Activated T-cell treated with anti-CD3 and anti-CD28 coated beads for 4 hours (primary cell): ENCODE results near the gene CAMK1D.
"Not testable (repeated sequence)": the region's sequence is repeated elsewhere in the genome, so short reads cannot be mapped to it uniquely, and the experiment has no call there.

Source experiments
- DNase-seq: peaks from one replicate; pipeline ENCODE4 v3.0.0-alpha.2; 2020

The CAMK1D gene

DNA sequence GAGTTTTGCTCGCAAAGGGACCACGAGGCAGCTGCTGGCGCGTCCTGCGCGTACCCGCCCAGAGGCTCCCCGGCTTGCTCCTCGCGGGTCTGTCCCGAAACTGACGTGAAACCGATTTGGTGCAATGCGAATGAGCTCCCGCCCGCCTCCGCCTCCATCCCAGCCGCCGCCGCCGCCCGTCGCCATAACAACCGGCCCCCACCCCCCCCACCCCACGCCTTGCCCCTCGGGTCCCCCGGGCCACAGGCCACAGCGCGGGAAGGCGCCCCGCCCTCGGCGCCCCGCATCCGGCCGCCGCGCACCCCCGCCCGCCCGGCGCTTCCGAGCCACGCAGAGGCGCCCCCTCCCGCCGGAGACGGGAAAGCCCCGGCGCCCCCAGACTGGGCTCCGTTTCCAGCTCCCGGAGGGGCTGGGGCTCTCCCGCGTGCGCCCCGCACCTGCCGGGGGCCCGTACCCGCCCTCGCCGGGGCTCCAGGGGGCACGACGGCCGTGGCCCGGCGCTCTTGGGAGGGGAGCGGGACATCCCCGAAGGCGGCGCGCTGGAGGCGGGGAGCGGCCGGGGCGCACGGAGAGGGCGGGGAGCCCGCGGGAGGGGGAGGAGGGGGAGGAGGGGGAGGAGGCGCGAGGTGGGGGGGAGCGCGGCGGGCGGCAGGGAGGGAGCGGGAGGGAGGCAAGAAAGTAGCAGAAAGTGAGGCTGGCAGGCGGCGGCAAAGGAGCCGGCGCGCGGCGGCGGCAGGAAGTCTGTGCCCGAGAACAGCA, at the start of gene CAMK1D:
Gene CAMK1D, plus strand, starts transcription at position 678 of the 759 bp plus-strand sequence.
- DNase-seq: peak; percentile 82

DNA sequence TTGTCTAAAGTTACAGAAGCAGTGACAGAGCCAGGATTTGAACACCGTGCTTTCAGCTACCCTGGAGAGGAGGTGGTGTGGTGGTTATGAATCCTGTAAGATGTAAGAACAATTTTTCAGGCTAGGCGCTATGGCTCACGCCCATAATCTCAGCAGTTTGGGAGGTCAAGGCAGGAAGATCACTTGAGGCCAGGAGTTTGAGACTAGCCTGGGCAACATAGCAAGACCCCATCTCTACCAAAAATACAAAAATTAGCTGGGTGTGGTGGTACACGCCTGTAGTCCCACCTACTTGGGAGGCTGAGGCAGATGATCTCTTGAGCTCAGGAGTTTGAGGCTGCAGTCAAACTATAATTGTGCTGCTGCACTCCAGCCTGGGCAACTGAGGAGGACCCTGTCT, 48.3 kb upstream of the CAMK1D start:
- DNase-seq: not testable (repeated sequence)

DNA sequence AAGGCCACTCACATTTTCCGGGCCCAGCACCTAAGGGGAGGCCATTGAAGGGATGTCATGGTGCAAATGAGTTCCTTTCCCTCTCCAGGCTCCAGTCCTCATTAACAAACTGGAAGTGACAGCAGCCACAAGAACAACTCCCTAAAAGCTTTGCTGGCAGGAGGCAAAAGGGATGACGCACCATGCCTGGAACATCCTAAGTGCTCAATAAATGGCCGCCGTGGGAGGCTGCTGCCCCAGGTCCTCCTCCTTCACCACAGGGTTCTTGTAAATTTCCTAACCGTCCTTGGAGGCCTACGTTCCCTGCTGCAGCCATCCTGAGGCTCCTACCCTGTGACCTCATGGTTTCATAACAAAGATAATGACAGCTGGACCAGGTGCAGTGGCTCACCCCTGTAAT, 41.3 kb upstream of the CAMK1D start:
- no peak for DNase-seq

DNA sequence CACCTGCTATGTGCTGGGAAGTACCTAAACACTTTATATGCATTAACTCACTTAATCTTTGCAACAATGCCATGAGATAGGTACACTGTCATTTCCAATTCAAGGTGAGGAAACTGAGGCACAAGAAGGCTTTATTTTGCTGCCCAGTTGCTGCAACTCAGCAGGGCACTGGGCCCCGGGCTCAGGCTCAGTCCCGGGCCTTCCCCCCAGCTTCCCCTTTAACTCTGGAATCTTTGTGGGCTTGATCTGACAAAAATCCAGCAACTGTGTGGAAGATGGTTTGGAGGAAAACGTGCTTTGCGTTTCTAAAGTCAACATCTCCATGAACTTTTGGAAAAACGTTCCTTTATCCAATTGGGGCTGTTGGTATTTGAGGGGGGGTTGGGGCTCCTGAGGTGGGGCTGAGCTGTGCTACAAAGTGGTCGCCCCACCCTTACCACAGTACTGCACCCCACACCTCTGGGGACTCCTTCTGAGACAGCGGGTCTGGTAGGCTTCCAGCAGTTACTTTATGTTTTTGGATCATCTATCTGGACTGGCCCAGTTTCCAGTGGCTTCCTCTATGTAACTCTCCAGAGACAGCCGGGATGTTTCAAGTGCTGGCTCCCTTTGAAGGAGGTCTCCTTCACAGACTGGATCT, 40.5 kb upstream of the CAMK1D start:
- no peak for DNase-seq

DNA sequence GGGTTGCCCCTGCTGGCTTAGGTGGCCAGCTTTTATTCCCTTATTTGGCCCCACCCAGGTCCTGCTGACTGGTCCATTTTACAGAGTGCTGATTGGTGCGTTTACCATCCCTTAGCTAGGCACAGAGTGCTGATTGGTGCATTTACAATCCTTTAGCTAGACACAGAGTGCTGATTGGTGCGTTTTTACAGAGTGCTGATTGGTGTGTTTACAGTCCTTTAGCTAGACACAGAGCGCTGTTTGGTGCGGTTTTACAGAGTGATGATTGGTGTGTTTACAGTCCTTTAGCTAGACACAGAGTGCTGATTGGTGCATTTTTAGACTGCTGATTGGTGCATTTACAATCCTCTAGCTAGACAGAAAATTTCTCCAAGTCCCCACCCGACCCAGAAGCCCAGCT, 39.6 kb upstream of the CAMK1D start:
- DNase-seq: not testable (repeated sequence)

DNA sequence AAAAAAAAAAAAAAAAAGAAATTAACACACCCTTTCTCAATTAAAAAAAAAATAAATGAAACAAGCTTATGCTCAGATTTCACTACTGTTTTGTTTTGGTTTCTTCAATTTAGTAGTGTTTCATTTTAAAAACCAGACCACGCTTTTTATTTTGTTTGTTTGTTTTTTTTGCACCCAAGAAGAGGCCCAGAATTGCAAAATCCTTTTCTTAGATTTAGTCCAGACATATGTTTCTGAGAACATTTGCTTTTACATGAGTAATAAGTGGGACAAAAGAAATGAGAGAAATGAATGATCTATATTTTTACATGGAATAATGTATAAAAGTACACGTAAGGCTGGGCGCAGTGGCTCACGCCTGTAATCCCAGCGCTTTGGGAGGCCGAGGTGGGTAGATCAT, 34.5 kb upstream of the CAMK1D start:
- no peak for DNase-seq

DNA sequence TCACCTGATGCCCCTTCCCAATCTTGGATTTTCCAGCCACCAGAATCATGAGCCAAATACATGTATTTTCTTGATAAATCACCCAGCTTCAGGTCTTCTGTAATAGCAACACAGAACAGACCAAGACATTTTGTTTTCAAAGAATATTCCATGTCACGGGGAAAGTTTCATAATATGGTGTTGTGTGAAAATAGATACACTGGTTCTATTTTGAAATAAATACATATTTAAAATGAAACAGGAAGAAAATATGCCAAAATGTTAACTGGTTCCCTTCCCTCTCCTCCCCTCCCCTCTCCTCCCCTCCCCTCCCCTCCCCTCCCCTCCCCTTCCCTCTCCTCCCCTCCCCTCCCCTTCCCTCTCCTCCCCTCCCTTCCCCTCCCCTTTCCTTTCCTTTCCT, 30.3 kb upstream of the CAMK1D start:
- DNase-seq: no peak

DNA sequence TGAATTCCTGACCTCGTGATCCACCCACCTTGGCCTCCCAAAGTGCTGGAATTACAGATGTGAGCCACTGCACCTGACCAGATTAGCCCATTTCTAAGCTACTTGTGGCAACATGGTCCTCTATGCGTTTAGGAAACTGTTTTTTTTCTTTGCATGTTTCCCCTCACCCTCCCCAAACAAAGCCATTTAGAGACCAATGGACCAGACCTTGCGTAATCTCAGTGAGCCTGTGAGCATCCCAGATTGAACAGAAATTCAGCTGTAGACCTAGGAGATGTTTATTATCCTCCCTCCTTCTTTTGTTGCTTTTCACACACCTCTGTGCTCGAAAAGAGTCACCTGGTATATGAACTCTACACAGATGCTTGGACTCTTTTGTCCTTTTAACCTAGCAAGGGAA, 28.5 kb upstream of the CAMK1D start:
- no peak for DNase-seq

DNA sequence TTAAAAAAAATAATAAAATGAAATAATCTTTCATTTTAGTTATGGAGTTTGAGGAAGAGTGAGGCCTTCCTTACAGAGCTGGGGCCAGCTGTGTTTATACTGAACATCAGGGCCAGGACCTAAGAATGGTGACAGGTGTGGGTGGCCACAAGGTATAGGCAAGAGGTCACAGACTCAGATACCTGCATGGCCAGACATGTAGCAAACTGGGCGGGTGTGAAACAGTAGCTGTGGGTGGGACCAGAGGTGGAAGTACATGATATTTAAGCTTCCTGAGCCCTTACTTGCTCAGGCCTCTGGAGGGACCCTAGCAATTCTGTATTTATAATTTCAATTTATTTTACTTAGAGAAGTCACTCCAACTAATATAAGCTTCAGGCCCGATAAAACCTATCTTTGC, 27.7 kb upstream of the CAMK1D start:
- no peak for DNase-seq

DNA sequence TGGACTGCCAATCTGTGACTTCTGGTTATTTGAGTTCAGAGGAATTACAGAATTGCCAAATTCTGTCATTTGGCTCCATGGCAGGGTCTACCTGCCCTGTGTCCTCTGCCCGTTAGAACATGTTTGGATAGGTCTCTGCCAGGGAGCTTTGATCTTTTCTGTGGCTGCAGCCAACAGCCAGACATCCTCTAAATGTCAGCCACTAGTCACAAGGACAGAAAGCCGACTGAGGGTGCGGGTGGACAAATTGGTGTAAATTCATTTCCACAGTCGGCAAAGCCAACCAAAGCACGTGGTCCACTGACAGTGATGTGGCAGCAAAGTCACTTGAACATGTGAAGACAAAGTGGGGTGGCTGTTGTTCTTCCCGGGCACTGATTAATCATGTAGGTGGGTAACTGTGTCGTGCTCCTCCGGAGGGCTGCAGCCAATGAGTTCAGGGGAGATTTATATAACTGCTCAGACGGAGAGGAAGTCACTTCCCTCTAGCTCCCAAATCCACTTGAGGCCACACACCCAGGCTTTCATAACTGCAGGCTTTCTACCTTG, 26.7 kb upstream of the CAMK1D start:
- no peak for DNase-seq

DNA sequence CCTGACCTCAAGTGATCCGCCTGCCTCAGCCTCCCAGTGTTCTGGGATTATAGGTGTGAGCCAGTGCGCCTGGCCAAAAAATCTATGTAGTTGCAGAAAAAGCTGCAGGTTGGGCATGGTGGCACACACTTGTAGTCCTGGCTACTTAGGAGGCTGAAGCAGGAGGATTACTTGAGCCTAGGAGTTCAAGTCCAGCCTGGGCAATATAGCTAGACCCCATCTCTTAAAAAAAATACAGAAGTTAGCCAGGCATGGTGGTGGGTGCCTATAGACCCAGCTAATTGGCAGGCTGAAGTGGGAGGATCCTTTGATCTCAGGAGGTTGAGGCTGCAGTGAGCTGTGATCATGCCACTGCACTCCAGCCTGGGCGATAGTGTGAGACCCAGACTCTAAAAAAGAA, 24.8 kb upstream of the CAMK1D start:
- no peak for DNase-seq

DNA sequence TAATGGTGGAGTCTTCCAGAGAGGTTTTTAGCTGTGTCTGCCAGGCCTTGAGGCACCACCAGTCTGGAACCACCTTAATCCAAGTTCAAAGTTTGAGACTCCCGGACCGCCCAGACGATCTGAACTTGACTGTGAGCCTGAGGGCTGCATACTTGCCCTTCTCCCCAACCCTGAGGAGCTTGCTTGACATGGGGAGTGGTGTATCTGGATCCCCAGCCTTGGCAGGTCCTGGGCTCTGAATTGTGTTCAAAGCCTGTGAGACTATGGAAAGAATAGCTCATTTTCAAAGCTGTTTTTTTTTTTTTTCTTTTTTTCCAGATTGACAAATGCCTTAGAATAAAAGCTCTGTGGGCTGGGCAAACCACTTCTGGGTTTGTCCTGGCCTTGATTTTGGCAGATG, 22.3 kb upstream of the CAMK1D start:
- DNase-seq: no peak

DNA sequence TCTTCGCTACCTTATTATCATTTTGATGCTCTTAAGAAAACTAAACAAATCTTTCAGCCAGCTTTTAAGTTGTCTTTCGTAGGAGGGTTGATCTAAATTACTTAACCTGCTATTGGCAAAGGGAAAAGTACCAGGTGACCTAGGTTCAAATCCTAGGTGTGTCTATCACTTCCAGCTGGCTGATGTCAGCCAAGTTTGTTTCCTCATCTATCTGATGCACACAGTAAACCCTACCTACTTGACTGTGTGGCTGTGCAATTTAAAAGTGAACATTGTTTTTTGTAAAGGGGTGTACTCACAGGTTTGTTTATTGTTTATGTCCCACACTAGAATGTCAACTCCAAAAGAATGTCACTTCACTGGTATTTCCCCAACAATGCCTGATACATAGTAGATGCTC, 21.9 kb upstream of the CAMK1D start:
- no peak for DNase-seq

DNA sequence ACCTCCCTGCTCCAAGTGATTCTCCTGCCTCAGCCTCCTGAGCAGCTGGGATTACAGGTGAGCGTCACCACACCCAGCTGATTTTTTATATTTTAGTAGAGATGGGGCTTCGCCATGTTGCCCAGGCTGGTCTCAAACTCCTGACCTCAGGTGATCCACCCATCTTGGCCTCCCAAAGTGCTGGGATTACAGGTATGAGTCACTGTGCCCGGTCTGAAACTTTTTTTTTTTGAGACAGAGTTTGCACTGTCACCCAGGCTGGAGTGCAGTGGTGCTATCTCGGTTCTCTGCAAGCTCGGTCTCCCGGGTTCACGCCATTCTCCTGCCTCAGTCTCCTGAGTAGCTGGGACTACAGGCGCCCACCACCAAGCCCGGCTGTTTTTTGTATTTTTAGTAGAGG, 21.0 kb upstream of the CAMK1D start:
- not testable (repeated sequence) for DNase-seq

DNA sequence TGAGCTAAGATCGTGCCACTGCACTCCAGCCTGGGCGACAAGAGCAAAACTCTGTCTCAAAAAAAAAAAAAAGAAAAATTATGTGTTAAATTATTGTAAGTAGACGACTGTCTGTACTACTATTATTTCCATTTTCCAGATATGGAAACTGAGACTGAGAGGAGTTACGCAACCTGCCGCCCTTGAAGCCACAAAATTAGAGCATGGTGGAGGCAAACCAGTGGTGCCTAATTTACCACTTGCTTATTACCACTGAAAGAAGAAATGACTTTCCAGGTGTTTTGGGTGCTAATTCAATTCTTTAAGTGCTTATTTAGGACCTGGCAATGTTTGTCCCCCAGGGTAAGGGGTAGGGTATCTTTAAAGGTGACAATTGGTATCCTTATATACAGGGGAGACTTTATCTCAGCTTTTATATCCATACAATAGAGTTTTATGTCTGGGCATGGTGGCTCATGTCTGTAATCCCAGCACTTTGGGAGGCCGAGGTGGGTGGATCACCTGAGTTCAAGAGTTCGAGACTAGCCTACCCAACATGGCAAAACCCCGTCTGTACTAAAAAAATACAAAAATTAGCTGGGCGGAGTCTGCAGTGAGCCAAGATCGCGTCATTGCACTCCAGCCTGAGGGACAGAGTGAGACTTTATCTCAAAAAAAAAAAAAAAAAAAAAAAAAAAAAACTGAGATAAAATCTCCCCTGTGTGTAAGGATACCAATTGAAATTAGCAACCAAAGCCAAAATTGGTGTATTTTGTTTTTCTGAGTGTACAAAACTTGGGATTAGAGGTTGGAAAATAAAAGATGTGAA, 16.6 kb upstream of the CAMK1D start:
- no peak for DNase-seq

DNA sequence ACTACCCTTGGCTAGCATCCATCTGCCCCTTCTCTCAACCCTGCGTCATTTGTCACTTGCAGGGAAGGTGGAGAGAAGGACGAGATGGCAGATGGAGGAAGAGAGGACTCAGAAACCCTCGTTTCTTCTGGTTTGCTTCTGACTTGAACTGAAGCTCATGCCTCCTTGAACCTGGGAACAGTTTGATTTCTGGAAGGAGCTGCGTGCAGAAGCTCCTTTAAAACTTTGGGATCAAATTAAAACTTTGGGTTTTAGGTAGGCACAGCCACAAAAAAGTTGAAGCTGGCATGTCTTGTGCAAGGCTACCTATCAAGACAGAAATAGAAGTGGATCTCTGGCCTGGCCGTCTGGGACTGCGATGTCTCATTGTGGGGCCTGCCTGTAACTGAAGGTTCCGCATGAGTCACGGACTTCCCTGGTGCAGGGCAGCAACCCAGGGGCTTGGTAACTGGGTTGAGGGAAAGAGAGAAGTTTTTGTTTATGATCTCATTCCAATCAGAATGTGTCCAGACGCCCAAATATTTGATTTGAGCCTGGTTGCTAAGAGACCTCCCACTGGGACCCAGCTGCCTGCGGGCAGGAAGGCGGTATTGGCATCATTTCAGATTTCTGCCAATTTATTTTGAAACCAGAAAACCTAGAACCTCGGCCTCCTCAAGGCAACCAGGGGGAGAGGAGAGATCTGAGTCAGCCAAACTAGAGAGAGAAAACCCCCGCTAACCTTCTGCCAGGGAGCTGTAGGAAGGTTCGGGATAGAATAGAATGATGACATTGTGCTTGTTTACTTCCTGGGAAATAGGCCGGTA, 15.8 kb upstream of the CAMK1D start:
- no peak for DNase-seq

DNA sequence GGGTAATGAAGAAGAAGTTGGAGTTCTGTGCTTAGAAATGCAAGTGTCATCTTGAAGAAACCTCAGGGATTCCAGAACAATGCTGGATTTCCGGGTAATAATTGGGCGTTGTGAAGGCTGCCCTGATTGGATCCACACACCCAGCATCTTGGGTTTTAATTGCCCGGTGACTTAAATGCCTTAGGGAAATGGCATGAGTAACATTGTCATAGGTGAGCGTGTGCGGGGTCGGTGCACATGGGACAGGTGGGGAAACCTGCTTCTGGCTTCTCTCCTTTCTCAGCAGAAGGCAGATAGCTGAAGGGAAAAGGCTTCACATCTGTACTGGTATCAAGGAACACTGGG, 15.2 kb upstream of the CAMK1D start:
- no peak for DNase-seq

DNA sequence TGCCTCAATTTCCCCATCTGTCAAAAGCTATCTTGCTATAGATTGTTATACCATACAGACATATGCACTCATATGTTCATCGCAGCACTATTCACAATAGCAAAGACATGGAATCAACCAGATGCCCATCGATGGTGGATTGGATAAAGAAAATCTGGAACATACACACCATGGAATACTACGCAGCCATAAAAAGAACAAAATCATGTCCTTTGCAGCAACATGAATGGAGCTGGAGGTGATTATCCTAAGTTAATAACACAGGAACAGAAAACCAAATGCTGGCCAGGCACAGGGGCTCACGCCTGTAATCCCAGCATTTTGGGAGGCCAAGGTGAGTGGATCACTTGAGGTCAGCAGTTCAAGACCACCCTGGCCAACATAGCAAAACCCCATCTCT, 14.2 kb upstream of the CAMK1D start:
- not testable (repeated sequence) for DNase-seq

DNA sequence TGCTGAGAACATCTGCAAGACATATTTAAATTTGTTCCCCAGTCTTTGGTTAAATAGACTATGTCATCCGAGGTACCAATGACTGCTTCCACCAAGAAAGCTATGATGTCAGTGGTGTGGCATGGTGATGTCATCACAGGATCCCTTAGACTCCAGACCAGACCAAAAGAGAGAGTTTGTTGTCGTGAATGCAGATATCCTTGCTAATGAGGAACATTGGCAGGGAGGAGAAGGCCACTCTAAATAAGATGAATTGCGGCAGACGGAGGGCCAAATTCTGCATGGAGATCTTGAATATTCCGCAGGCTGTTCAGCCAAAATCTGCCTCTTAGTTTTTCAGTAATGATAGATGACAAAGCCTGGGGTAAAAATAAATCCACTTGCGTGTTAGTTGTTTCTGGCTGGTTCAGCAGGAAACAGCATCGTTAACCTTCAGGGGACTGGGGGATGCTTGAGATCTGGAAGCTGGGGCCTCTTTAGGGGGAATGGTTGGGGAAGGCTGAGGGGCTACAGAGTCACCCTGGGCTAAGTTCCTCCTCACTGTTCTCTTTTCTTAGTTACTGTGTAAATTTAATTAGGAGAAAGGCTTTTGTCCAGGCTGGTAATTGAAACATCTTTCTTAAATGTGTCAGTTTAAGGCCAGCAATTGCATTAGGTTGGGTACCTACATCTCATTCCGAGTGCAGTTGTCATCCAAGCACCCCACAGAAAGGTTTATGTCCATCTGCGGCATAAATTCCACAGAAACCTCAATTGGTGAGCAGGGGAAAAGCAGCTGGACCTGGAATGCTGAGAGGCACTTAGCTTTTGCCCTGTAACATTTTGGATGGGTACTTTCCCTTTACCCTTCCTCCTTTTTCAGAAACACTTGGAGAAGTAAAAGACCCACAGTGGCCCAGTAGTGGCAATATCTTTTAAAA, 11.6 kb upstream of the CAMK1D start:
- DNase-seq: no peak

DNA sequence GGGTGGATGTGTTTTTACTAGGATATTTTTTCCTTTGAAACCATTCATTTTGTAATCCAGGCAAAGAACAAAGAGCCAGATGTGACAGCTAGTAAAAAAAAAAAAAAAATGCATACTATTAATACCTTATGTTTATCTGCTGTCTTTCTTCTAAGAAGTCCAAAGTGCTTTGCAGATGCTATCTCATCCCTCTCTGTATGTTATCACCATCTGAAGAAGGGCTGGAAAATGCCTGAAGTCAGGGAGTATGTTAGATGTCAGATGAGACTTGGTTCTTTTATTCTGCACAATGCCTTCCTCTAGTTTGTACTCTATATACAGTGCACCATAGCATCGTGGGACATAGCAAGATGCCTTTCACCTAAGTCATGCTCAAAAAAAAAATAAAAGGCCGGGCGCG, 10.4 kb upstream of the CAMK1D start:
- no peak for DNase-seq

DNA sequence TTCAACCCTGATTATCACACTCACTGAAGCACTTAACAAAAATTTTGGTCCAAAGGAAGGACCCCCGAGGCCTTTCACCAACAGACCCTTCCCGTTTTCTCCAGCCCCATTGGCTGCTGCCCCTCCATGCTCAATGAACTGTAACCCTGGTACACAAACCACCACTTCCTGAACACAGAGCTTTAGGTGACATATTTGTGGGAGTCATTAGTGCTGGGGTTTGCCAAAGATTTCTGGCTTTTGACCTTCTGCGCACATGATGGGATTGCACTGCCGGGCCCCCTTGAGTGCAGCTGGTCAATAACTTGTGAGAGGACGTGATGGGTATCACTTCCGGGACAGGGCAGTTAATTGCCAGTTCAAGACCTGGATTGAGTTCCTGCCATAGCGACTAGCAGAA, 9.0 kb upstream of the CAMK1D start:
- no peak for DNase-seq

DNA sequence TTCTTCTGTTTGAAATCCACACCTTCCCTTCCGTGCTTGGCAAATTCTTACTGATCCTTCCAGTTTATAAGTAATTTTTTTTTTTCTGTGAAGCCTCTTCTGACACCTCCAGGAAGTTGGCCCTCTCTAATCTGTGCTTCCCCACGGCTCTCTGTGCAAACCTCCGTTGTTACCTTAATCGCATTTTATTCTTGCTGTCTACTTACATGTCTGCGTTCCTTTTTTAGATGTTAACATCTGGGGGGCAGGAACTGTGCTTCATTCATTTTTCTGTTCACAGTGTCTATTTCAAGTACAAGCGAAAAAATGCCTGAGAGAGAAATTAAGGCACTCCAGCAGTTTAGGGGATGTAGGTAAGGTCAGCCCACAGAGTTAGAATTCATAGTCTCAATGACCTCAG, 8.4 kb upstream of the CAMK1D start:
- no peak for DNase-seq
